SK-N-SH treated with all-trans-retinoic acid at 6 μM for 48 hours (cell line): ENCODE data around the gene NAA11.

ENCODE experiments used
- ATAC-seq: fragments of 200-7000 bp; cut with Tn5 transposase; 3 replicates; pipeline ENCODE4 v1.9.1; 2020; ENCODE audit warnings: mild to moderate bottlenecking, moderate library complexity
- ARNTL ChIP-seq: fragments of 450-650 bp; formaldehyde crosslinking; IDR thresholded peaks from 2 replicates; pipeline ENCODE4 v1.5.0; 2020; ENCODE audit warnings: low read depth, mild to moderate bottlenecking, moderate library complexity, borderline replicate concordance
- CREB5 ChIP-seq: fragments of 250-450 bp; sonication (Bioruptor Pico); IDR thresholded peaks from 2 replicates; pipeline ENCODE4 v1.5.1; 2020; ENCODE audit warnings: low read depth, mild to moderate bottlenecking, moderate library complexity
- ESRRG ChIP-seq: fragments of 250-450 bp; sonication (Bioruptor Pico); IDR thresholded peaks from 2 replicates; pipeline ENCODE4 v1.6.1; 2021; ENCODE audit warnings: mild to moderate bottlenecking
- GLIS3 ChIP-seq: fragments of 250-450 bp; sonication (Bioruptor Pico); IDR thresholded peaks from 2 replicates; pipeline ENCODE4 v1.5.0; 2020; ENCODE audit warnings: mild to moderate bottlenecking, moderate library complexity
- ISL1 ChIP-seq: fragments of 250-450 bp; sonication (Bioruptor Pico); IDR thresholded peaks from 2 replicates; pipeline ENCODE4 v2.1.2; 2022; ENCODE audit warnings: mild to moderate bottlenecking, moderate library complexity
- OSR1 ChIP-seq: fragments of 250-450 bp; sonication (Bioruptor Pico); IDR thresholded peaks from 2 replicates; pipeline ENCODE4 v1.8.0; 2022; ENCODE audit warnings: moderate library complexity, mild to moderate bottlenecking, inconsistent platforms
- PATZ1 ChIP-seq: fragments of 250-450 bp; sonication (Bioruptor Pico); IDR thresholded peaks from 2 replicates; pipeline ENCODE4 v1.8.0; 2020; ENCODE audit warnings: mild to moderate bottlenecking, moderate library complexity, borderline replicate concordance
- PPARA ChIP-seq: fragments of 250-450 bp; sonication (Bioruptor Pico); IDR thresholded peaks from 2 replicates; pipeline ENCODE4 v1.5.0; 2020; ENCODE audit warnings: mild to moderate bottlenecking, borderline replicate concordance
- SNAI2 ChIP-seq: fragments of 250-450 bp; sonication (Bioruptor Pico); IDR thresholded peaks from 2 replicates; pipeline ENCODE4 v1.5.0; 2020; ENCODE audit warnings: mild to moderate bottlenecking, moderate library complexity
- TCF4 ChIP-seq: fragments of 250-450 bp; sonication (Bioruptor Pico); IDR thresholded peaks from 2 replicates; pipeline ENCODE4 v1.8.0; 2021; ENCODE audit warnings: mild to moderate bottlenecking, moderate library complexity, borderline replicate concordance
- TOX ChIP-seq: fragments of 250-450 bp; sonication (Bioruptor Pico); IDR thresholded peaks from 2 replicates; pipeline ENCODE4 v1.8.0; 2021; ENCODE audit warnings: mild to moderate bottlenecking, moderate library complexity, borderline replicate concordance
- TSHZ2 ChIP-seq: fragments of 250-450 bp; sonication (Bioruptor Pico); IDR thresholded peaks from 2 replicates; pipeline ENCODE4 v1.5.0; 2020; ENCODE audit warnings: mild to moderate bottlenecking, moderate library complexity
- ZC3H10 ChIP-seq: fragments of 250-450 bp; sonication (Bioruptor Pico); IDR thresholded peaks from 2 replicates; pipeline ENCODE4 v1.5.1; 2021; ENCODE audit warnings: mild to moderate bottlenecking, moderate library complexity
- ZFP3 ChIP-seq: fragments of 250-450 bp; sonication (Bioruptor Pico); IDR thresholded peaks from 2 replicates; pipeline ENCODE4 v1.5.0; 2020; ENCODE audit warnings: mild to moderate bottlenecking, moderate library complexity
- ZFP30 ChIP-seq: fragments of 450-650 bp; formaldehyde crosslinking; IDR thresholded peaks from 2 replicates; pipeline ENCODE4 v1.5.0; 2022; ENCODE audit warnings: mild to moderate bottlenecking, moderate library complexity
- ZNF565 ChIP-seq: fragments of 450-650 bp; formaldehyde crosslinking; conservative IDR thresholded peaks from 2 replicates; pipeline ENCODE4 v1.5.0; 2020; ENCODE audit warnings: low read depth, mild to moderate bottlenecking, moderate library complexity
- ZNF70 ChIP-seq: fragments of 450-650 bp; formaldehyde crosslinking; IDR thresholded peaks from 2 replicates; pipeline ENCODE4 v1.5.0; 2020; ENCODE audit warnings: mild to moderate bottlenecking, moderate library complexity
- ZNF8 ChIP-seq: fragments of 450-650 bp; formaldehyde crosslinking; IDR thresholded peaks from 2 replicates; pipeline ENCODE4 v1.5.0; 2020; ENCODE audit warnings: mild to moderate bottlenecking, moderate library complexity
- TF ChIP-seq, protein P1 (sequence below): fragments of 250-450 bp; sonication (Bioruptor Pico); IDR thresholded peaks from 2 replicates; pipeline ENCODE4 v1.8.0; 2021; ENCODE audit warnings: low read depth, mild to moderate bottlenecking, moderate library complexity, borderline replicate concordance
- TF ChIP-seq, protein P2 (sequence below): fragments of 250-450 bp; sonication (Bioruptor Pico); IDR thresholded peaks from 2 replicates; pipeline ENCODE4 v1.5.1; 2021; ENCODE audit warnings: mild to moderate bottlenecking, moderate library complexity

The NAA11 gene

DNA sequence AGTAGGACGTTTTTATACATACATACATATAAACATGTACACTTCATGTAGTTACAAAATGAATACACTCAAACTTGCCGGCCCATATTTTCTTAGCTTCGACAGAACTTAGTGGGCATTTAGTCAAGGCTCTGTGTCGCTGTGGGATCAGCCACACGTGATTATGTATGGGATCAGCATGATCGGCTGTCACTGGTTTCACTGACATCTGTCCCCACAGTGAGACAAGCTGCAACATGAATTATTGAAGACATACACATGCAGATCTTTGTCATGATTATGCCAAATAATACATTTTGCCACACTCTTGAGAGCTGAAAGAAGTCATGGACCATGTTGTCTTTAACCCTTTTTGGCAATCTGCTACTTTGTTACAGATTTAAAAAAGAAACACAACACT is 38.2 kb upstream of the NAA11 start:
- TF ChIP-seq PATZ1 (CRISPR knock-in tag): no peak
- TF ChIP-seq, protein P1, sequence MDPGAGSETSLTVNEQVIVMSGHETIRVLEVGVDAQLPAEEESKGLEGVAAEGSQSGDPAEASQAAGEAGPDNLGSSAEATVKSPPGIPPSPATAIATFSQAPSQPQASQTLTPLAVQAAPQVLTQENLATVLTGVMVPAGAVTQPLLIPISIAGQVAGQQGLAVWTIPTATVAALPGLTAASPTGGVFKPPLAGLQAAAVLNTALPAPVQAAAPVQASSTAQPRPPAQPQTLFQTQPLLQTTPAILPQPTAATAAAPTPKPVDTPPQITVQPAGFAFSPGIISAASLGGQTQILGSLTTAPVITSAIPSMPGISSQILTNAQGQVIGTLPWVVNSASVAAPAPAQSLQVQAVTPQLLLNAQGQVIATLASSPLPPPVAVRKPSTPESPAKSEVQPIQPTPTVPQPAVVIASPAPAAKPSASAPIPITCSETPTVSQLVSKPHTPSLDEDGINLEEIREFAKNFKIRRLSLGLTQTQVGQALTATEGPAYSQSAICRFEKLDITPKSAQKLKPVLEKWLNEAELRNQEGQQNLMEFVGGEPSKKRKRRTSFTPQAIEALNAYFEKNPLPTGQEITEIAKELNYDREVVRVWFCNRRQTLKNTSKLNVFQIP: no peak
- no peak for TF ChIP-seq ZFP30 (CRISPR knock-in tag)
- TF ChIP-seq, protein P2, sequence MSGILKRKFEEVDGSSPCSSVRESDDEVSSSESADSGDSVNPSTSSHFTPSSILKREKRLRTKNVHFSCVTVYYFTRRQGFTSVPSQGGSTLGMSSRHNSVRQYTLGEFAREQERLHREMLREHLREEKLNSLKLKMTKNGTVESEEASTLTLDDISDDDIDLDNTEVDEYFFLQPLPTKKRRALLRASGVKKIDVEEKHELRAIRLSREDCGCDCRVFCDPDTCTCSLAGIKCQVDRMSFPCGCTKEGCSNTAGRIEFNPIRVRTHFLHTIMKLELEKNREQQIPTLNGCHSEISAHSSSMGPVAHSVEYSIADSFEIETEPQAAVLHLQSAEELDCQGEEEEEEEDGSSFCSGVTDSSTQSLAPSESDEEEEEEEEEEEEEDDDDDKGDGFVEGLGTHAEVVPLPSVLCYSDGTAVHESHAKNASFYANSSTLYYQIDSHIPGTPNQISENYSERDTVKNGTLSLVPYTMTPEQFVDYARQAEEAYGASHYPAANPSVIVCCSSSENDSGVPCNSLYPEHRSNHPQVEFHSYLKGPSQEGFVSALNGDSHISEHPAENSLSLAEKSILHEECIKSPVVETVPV (CRISPR knock-in tag): no peak
- TF ChIP-seq ESRRG: no peak
- TF ChIP-seq PPARA (CRISPR knock-in tag): no peak
- TF ChIP-seq ZNF565 (CRISPR knock-in tag): no peak
- TF ChIP-seq ZC3H10 (CRISPR knock-in tag): no peak
- TF ChIP-seq ARNTL (CRISPR knock-in tag): no peak
- ATAC-seq: no peak

- no peak for ATAC-seq
- no peak for TF ChIP-seq TOX (CRISPR knock-in tag)
- no peak for TF ChIP-seq TSHZ2 (CRISPR knock-in tag)
- no peak for TF ChIP-seq GLIS3 (CRISPR knock-in tag)
- TF ChIP-seq SNAI2 (CRISPR knock-in tag): no peak
- no peak for TF ChIP-seq ZFP3 (CRISPR knock-in tag)
- no peak for TF ChIP-seq ESRRG
- no peak for TF ChIP-seq TCF4 (CRISPR knock-in tag)
- no peak for TF ChIP-seq ISL1 (CRISPR knock-in tag)
- TF ChIP-seq PATZ1 (CRISPR knock-in tag): no peak
- TF ChIP-seq, protein P2 (CRISPR knock-in tag): no peak
- TF ChIP-seq ZNF70 (CRISPR knock-in tag): no peak
- no peak for TF ChIP-seq ZNF8 (CRISPR knock-in tag)
- no peak for TF ChIP-seq OSR1 (CRISPR knock-in tag)
- no peak for TF ChIP-seq ZFP30 (CRISPR knock-in tag)
- TF ChIP-seq, all 23 proteins: peak for 0
Observed at GRCh38 chr4:79362626-79363025, 36.8 kb upstream of the NAA11 start.

DNA sequence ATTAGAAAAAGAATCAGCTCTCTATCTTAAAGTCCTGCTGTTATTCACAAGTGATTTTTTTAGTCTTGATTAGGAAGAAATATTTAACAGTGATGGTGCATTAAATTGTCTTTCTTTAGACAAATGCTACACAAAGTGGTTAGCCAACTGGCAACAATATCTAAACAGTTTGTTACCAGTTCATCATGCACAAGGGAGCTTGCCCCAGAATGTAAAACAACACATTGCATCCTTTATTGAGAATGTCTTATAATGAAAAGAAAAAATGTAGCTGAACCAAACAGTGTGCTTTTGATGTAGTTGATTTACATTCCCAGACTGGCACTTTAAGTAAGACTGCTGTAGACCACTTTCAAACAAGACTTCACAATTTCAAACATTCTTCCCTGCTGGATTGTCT is 34.1 kb upstream of the NAA11 start:
- TF ChIP-seq TSHZ2 (CRISPR knock-in tag): no peak
- TF ChIP-seq OSR1 (CRISPR knock-in tag): no peak
- no peak for TF ChIP-seq CREB5 (CRISPR knock-in tag)
- TF ChIP-seq, protein P1: no peak
- TF ChIP-seq, all 23 proteins: peak for 0
- no peak for ATAC-seq
